ENCODE measurements around the gene TLDC2.

DNA sequence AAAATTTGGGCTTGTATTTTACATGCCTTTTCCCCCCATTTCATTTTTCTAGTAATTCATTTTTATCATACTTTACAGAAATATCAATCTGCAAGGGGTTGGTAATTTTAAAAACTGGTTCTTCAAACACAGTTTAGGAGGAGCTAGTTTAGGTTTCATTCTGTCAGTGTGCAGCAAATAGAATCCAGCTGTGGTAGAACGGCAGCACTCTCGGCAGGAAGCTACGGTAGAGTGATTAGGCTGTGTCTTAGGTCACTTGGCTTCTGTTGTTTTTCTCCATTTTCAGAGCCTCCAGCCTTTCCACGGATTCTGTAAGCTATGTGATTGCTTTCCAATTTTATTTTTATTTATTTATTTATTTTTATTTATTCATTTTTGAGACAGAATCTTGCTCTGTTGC, 32.7 kb downstream of the TLDC2 start:
- TF ChIP-seq, protein P1, sequence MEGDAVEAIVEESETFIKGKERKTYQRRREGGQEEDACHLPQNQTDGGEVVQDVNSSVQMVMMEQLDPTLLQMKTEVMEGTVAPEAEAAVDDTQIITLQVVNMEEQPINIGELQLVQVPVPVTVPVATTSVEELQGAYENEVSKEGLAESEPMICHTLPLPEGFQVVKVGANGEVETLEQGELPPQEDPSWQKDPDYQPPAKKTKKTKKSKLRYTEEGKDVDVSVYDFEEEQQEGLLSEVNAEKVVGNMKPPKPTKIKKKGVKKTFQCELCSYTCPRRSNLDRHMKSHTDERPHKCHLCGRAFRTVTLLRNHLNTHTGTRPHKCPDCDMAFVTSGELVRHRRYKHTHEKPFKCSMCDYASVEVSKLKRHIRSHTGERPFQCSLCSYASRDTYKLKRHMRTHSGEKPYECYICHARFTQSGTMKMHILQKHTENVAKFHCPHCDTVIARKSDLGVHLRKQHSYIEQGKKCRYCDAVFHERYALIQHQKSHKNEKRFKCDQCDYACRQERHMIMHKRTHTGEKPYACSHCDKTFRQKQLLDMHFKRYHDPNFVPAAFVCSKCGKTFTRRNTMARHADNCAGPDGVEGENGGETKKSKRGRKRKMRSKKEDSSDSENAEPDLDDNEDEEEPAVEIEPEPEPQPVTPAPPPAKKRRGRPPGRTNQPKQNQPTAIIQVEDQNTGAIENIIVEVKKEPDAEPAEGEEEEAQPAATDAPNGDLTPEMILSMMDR (IDR thresholded peaks at IDR 0.05): no peak
- TF ChIP-seq POLR2AphosphoS5 (IDR thresholded peaks at IDR 0.05) (no peak), EP300 (IDR thresholded peaks at IDR 0.05) (no peak)
